Adrenal gland (tissue), 12 donors: ENCODE measurements around the gene DEFB108B. TPM values are rescaled to one million over a fixed set of nuclear protein-coding genes. Genes with fewer than 3 reads are reported as not detected.
"Not testable (repeated sequence)": the region's sequence is repeated elsewhere in the genome, so short reads cannot be mapped to it uniquely, and the experiment has no call there.

ENCODE experiments used
- DNase-seq, 7 donors: peaks; one replicate each; pipeline ENCODE4 v3.0.0-alpha.2; 2019 to 2020
- H3K27ac ChIP-seq, 5 donors: fragments of 200-600 bp; sonication (generic) in 4 of 5; 1 replicate in 3 of 5; 2 replicates in 2 of 5; pipeline versions ENCODE4 v1.5.1 to v1.8.0; 2016 to 2020; ENCODE audit warnings: mild to moderate bottlenecking in 1 of 5
- H3K27me3 ChIP-seq: fragments of 200-600 bp; 2 replicates; pipeline ENCODE4 v1.8.0; 2021
- H3K36me3 ChIP-seq, 2 donors: fragments of 200-600 bp; replicated peaks in 1 of 2; 1 replicate in 1 of 2; 2 replicates in 1 of 2; pipeline versions ENCODE4 v1.5.1 to v1.8.0; 2018 to 2022
- H3K4me1 ChIP-seq, 2 donors: fragments of 200-600 bp; replicated peaks in 1 of 2; 1 replicate in 1 of 2; 2 replicates in 1 of 2; pipeline versions ENCODE4 v1.5.1 to v1.8.0; 2018 to 2021
- H3K4me3 ChIP-seq, 4 donors: fragments of 200-600 bp; sonication (generic) in 3 of 4; one replicate each; pipeline ENCODE4 v1.5.1; 2016 to 2018
- H3K9me3 ChIP-seq, 3 donors: fragments of 200-600 bp; sonication (generic) in 1 of 3; replicated peaks in 1 of 3; 1 replicate in 2 of 3; 2 replicates in 1 of 3; pipeline versions ENCODE4 v1.5.1 to v1.8.0; 2016 to 2021
- WGBS, 4 donors: extraction: QIAGEN DNeasy Blood & Tissue Kit in 2 of 4; methylation state at CpG; one replicate each; pipeline versions ENCODE4 v1.1.5 to v1.1.7; 2013 to 2017; 5-methylcytosine and 5-hydroxymethylcytosine counted together
- intact Hi-C, 2 donors: fragments of 100-400 bp; cut with DNase I; formaldehyde crosslinking; loops; one replicate each; pipeline versions ENCODE4 v1.14.1 to v1.15.0; 2022 to 2023
- polyA plus RNA-seq, 3 donors: library from polyadenylated mRNA; stranded (reverse); fragments of 200-250 nt in 2 of 3; fragments of 350-450 nt in 1 of 3; fragmentation: Illumina TruSeq in 1 of 3; extraction: RNeasy Lipid Tissue Mini Kit (QIAGEN cat#74804) in 1 of 3; gene quantifications; one replicate each; pipeline ENCODE4 v1.2.3, GENCODE V29; 2013 to 2014
- total RNA-seq, 9 donors: library from RNA; depleted of rRNA in 4 of 9; stranded (reverse); fragments of >200 nt in 4 of 9; fragments of 120-200 nt in 1 of 9; fragmentation: NEBNext Ultra II Directional in 1 of 9; extraction: Animal tissue kit (Norgen Biotek cat#: 25700) in 1 of 9; gene quantifications; one replicate each; pipeline versions ENCODE4 v1.1.0 to v1.2.4, GENCODE V29; 2013 to 2023
- TF ChIP-seq, protein P1 (sequence below), 6 experiments: fragments of 450-650 bp in 4 of 6; fragments of 200-600 bp in 2 of 6; sonication (generic) in 1 of 6; IDR thresholded peaks; 1 replicate in 5 of 6; 2 replicates in 1 of 6; pipeline versions ENCODE4 v1.5.1 to v1.8.0; 2016 to 2021; ENCODE audit warnings: antibody characterized with exemption in 6 of 6, mild to moderate bottlenecking in 2 of 6, moderate library complexity in 1 of 6
- donor health status: healthy with polysubstance abuse.
- donor health status: Bipolar disorder and iron deficiency.
- donor health status: DM: yes; HTN: yes; CAD: no.
- donor health status: DM: no; HTN: no; CAD: no.
- donor health status: DM: no; HTN: no; CAD: no.
- donor health status: DM: yes; HTN: yes; CAD: no.

Gene DEFB108B
- total and polyA plus RNA-seq, 12 donors, result not detected

DNA sequence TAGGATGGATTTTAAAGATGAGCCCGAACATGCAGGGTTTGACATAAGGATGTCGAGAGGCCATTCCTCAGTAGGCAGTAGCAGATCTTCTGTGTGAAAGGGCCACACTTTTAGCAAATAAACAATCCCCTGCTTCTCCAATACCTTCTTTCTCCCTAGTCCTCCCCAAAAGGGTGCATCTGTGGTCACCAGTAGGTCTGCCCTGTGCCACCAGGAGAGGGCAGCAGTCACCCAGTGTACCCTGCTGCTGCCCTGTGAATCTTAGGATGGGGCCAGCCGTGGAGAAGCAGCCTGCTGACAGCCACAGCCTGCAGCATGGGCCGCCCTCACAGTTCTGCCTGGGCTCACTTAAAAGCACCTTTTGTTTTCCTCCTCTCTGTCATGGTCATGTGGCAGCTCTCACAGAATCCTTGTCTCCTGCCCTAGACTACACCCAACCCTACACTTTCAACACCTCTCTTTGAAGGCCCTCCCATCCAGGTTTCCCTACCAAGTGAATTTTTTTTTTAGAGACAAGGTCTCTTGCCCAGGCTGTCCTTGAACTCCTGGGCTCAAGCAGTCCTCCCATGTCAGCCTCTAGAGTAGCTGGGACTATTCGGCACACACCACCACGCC is 40.3 kb upstream of the DEFB108B start:
- H3K9me3 ChIP-seq, H3K36me3 ChIP-seq, H3K27me3 ChIP-seq, H3K4me3 ChIP-seq, H3K4me1 ChIP-seq, intact Hi-C loops, H3K27ac ChIP-seq: not testable (repeated sequence)
- DNase-seq, result peak; percentile 54 to 80 (median 66)
- TF ChIP-seq, protein P1, sequence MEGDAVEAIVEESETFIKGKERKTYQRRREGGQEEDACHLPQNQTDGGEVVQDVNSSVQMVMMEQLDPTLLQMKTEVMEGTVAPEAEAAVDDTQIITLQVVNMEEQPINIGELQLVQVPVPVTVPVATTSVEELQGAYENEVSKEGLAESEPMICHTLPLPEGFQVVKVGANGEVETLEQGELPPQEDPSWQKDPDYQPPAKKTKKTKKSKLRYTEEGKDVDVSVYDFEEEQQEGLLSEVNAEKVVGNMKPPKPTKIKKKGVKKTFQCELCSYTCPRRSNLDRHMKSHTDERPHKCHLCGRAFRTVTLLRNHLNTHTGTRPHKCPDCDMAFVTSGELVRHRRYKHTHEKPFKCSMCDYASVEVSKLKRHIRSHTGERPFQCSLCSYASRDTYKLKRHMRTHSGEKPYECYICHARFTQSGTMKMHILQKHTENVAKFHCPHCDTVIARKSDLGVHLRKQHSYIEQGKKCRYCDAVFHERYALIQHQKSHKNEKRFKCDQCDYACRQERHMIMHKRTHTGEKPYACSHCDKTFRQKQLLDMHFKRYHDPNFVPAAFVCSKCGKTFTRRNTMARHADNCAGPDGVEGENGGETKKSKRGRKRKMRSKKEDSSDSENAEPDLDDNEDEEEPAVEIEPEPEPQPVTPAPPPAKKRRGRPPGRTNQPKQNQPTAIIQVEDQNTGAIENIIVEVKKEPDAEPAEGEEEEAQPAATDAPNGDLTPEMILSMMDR (IDR thresholded peaks at IDR 0.05), result peak; percentile 35 to 77 (median 62)
- WGBS, 4 donors, result 55 to 78% (median 67%) methylated on average over 4 to 6 of the region's 6 CpGs

DNA sequence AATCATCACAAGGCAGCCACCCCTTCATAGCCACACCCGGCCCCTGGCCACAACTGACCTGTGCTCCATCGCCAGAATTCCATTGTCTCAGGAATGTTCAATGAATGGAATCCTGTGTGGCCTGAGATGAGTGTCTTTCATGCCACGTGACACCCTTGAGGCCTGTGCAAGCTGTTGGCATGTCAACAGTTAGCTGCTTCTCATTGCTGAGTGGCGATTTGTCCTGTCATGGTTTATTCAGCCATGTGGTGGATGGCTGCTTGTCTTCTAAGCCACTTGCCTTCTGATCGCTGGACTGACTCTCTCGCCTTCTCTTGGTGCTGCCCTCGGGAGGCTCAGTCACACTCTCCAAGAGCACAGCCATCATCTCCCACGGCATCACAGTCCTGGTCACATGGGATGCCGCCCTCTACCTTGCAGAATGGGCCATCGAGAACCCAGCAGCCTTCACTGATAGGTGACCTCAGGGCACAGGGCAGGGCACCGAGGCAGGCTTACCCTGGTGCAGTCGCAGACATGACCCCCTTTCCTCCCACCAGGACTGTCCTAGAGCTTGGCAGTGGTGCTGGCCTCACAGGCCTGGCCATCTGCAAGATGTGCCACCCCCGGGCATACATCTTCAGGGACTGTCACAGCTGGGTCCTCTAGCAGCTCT is 38.5 kb upstream of the DEFB108B start:
- H3K36me3 ChIP-seq, H3K9me3 ChIP-seq, intact Hi-C loops, H3K4me3 ChIP-seq, H3K27me3 ChIP-seq, H3K4me1 ChIP-seq, H3K27ac ChIP-seq, DNase-seq: not testable (repeated sequence)
- WGBS, 4 donors, result 89 to 94% (median 92%) methylated on average over 8 to 13 of the region's 13 CpGs

DNA sequence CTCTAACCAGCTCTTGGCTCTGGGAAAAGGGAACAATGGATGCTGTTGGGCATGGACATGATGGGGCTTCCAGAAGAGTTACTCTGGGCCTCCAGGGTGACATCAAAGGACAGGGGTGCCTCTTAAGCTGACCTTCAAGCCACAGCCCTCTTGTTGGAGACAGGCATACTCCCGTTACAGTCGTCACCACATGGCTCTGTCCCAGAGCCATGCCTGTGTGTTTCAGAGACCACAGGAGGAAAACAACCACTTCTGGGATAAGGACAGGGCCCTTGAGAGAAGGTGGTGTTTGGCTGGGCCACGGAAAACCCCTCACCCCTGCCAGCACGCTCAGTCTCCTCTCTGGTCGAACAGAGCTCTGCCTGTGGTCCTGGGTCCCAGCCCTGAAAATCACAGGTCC is 37.8 kb upstream of the DEFB108B start:
- H3K4me1 ChIP-seq, H3K36me3 ChIP-seq, H3K9me3 ChIP-seq, DNase-seq, intact Hi-C loops, H3K27ac ChIP-seq, H3K27me3 ChIP-seq, H3K4me3 ChIP-seq: not testable (repeated sequence)
- WGBS, 4 donors, result 93 to 100% (median 95%) methylated on average over 3 to 5 of the region's 5 CpGs; no CpG with 5 or more reads in 1 of the 4 donors

DNA sequence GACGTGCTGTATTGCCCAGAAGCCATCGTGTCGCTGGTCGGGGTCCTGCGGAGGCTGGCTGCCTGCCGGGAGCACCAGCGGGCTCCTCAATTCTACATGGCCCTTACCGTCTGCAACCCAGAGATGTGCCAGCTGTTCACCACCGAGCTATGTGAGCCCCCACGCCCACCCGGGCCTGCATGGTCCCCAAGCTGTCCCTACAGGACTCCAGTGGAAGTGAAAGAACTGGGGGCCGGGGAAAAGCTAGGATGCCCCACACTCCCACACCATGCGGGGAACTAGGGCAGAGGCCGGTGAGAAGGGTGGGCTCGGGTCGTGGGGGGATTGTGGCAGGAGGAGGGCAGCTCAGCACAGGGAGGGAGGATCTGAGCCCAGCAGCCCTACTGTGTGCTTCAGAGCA is 37.0 kb upstream of the DEFB108B start:
- 89 to 98% (median 91%) methylated on average over 6 to 16 of the region's 16 CpGs for WGBS, 4 donors
- H3K36me3 ChIP-seq, intact Hi-C loops: not testable (repeated sequence)

DNA sequence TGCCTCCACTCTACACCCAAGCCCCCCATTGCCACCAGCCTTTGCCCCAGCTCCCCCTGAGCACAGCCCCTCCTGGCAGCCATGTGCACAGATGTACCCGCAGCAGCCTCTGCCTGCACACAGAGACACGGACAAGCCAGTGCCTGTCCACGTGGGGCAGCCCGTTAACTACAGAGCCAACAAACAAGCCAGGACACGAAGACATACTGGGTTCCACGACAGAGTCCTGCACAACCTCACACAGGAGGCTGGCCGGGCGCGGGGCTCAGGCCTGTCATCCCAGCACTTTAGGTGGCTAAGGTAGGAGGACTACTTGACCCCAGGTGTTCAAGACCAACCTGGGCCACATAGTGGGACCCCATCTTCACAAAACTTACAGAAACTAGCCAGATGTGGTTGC is 36.2 kb upstream of the DEFB108B start:
- DNase-seq, H3K4me1 ChIP-seq, H3K27ac ChIP-seq, H3K9me3 ChIP-seq, intact Hi-C loops, H3K36me3 ChIP-seq, H3K27me3 ChIP-seq, H3K4me3 ChIP-seq: not testable (repeated sequence)
- 80 to 100% (median 92%) methylated on average over 1 to 9 of the region's 9 CpGs for WGBS, 4 donors

More for the DNA sequence above, 37.0 kb upstream of the DEFB108B start:
- H3K9me3 ChIP-seq, H3K27me3 ChIP-seq, DNase-seq, H3K27ac ChIP-seq, H3K4me3 ChIP-seq, H3K4me1 ChIP-seq: not testable (repeated sequence)

DNA sequence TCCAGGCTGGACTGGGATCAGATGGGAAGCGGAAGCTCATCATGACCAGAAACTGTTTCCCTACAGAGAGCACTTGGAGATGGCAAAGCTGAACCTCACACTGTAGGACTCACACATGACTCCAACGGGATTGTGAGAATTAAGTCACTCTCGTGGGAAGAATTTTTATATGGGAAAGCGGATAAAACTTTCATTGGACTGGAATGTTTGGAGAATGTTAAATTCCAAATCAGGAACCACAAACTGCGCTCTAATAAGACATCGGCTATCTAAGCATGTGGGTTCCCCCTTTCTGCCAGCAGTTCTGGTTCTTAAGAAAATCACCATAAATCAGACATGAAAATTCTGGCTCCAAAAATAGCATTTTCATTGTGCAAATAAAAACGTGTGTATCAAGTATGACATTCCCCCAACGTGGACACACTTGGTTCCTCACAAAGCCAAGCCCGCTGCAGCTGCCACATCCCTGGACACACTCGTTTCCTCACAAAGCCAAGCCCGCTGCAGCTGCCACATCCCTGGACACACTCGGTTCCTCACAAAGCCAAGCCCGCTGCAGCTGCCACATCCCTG is 33.4 kb upstream of the DEFB108B start:
- H3K36me3 ChIP-seq, H3K4me3 ChIP-seq, H3K27me3 ChIP-seq, H3K9me3 ChIP-seq, DNase-seq, intact Hi-C loops, H3K4me1 ChIP-seq, H3K27ac ChIP-seq: not testable (repeated sequence)
- 82 to 91% (median 87%) methylated on average over 11 to 13 of the region's 13 CpGs for WGBS, 4 donors
